Inferior parietal cortex (tissue), 1 donor: Measurements from ENCODE around the gene ITSN1.

ENCODE experiments used
- DNase-seq: peaks from one replicate; pipeline ENCODE4 v3.0.0-alpha.2; 2016; ENCODE audit errors: extremely low spot score

ITSN1 gene

DNA sequence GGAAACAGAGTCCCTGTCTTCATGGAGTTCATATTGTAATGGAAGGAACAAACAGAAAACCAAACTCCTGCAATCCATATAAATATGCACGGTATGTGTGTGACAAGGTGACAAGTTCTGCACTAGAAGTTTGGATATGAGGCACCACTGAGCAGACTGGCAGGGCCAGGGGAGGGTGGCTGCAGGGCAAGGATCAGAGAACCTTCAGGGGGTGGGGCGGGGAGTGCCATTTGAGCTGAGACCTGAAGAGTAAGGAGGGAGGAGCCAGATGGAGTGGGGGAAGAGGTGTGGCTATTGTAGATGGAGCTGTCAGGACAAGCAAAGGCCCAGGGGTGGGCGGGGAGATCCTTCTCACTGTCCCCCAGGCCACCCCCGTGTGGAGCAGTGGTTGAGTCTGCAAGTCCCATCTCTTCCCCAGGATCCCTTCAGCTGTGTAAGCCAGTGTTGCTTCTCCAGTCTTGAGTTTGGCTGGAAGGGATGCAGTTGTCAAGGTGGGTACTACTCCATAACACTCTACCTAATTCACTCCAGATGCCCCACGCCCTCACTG, 196.9 kb downstream of the ITSN1 start:
- no peak for DNase-seq

DNA sequence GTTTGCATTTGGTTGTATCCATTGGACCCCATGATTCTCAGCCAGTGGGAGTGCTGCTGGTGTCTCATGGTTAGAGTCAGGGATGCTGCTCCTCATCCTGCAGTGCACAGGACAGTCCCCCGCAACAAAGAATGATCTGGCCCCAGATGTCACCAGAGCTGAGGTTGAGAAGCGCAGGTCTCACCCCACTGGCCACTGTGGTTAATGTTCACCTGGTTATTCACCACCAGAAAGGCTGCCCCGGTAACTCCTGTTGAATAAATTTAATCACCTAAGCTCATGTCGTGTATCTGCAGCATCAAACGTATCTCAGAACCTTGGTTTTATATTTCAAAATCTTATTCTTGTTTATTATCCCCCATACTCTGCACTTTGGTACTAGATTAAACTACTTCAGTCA, 197.5 kb downstream of the ITSN1 start:
- no peak for DNase-seq

GRCh38 chr21:33840771-33841170, 198.5 kb downstream of the ITSN1 start:
- no peak for DNase-seq

DNA sequence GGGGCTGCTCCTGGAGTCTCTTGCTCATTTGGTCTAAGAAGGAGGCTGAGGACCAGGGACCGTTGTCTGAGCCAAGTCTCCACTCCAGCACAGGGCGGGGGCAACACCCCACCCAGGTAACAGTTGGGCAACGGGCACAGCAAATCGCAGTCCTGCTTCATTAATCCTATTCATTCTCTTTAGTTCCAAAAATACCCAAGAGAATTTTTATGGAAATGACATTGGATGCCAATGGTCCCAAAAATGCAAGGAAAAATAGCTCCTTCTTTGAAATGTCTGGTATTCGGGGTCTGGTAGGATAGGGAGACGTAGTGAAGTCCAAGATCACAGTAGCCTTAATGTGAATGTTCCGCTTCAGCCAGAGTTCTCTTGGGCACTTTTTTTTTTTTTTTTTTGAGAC, 199.3 kb downstream of the ITSN1 start:
- DNase-seq = no peak

- DNase-seq = no peak
Measured at GRCh38 chr21:33843216-33843615, 200.9 kb downstream of the ITSN1 start.

- no peak for DNase-seq
Measured at GRCh38 chr21:33844104-33844889, 202.0 kb downstream of the ITSN1 start.

DNA sequence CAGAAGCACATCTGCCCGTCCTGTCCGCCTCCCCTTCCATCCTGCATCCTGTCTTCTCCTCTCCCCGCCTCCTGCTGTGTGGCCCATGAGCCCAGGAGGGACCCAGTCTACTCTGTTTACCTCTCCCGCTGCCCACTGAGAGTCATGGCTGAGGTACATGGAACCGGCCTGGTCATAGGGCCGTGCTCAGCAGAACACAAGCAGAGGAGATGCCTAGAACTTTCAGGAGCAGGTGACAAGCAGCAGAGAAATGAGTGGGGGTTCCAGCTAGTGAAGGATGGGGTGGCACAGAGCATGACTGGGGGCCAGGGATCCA, 202.5 kb downstream of the ITSN1 start:
- DNase-seq = no peak

DNA sequence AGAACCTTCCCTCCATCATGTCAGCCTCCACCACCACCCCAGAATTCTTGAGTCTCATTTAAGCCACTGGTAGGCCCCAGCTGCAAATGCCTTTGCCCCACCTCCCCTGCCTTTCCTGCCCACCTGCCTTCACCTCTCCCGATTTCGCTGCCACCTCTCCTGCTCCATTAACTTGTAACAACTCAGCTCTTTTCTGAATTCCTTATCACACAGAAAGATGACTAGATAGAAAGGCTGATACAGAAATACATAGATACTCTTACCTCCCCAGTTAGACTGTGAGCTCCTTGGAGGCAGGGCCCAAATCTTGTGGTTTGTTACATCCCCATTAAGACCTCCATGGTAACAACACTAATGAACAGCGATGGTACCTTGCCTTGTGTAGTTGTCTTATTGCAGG, 203.8 kb downstream of the ITSN1 start:
- DNase-seq = no peak

GRCh38 chr21:33847588-33848248, 205.4 kb downstream of the ITSN1 start:
- no peak for DNase-seq

- no peak for DNase-seq
Measured at GRCh38 chr21:33848249-33848953, 206.1 kb downstream of the ITSN1 start.

DNA sequence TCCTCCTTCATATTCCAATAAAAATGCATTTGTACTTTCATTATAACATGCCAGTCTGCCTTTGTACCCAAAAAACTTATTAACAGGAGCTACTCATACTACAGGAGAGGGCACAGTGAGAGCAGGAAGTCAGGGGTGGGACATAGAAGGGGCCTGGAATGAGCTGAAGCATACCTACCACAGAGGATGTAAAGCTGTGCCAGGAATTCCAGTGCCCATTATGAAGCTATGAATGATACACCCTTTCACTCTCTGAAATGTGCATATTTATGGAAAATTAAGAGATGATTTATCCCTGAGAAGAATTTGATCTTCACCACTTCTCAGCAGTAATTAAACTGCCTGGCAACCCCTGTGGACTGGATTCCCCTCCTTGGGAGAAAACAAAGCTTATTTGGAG, 207.5 kb downstream of the ITSN1 start:
- no peak for DNase-seq

GRCh38 chr21:33850401-33850800, 208.1 kb downstream of the ITSN1 start:
- no peak for DNase-seq

DNA sequence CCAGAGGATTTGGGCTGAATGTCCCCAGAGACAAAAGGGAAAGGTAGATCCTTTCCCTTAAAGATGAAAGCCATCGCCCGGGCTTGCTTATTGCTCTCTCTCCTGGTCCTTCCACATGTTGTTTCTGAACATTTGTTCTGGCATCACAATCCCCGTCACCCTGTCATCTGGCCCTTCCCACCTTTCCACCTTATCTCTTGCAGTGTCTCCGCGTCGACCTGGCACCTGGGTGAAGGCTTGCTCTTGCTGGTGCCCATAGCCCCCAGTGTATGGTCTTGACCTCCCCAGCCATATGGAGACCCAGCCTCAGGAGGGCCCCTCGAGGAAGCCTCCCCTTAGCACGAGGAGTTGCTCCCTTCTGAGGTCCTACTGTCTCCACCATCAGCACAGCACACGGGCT, 208.7 kb downstream of the ITSN1 start:
- no peak for DNase-seq

DNA sequence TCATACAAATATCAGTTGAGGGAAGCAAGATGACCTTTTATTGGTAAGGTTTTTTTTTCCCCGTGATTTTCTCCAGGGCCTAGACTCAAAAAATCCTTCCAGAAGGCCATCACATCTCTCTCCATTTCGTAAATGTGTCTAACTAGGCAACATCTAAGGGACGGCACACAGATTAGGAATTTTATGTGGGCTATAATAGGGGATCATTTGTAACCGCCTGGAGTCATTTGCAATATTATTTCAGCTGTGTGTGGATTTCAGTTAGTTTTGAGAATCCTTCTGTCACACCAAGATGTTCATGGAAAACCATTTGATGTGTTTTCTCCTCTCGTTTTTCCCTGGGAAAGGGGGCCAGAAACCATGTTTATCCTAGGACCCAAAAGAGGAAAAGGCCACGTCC, 210.2 kb downstream of the ITSN1 start:
- no peak for DNase-seq

- DNase-seq = no peak
Measured at GRCh38 chr21:33854604-33855003, 212.3 kb downstream of the ITSN1 start.

DNA sequence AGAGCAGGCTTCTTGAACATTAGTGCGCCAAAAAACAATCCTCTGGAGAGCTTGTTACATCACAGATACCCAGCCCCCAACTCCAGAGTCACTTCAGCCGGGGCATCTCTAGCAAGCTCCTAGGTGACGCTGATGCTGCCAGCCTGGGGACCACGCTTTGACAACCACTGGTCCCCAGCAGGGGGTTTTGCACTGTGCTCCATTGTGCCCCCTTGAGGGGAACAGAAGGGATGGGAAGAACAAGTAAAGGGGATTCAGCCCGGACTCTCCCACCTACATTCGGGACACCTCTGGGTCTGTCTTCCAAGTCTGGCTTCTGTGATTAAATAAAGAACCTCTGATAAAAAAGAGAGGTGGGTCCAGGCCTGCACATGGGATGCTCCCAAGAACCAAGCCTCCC, 212.9 kb downstream of the ITSN1 start:
- no peak for DNase-seq

- DNase-seq = no peak
Measured at GRCh38 chr21:33856893-33857527, 214.7 kb downstream of the ITSN1 start.

- no peak for DNase-seq
Measured at GRCh38 chr21:33857846-33858666, 215.8 kb downstream of the ITSN1 start.

DNA sequence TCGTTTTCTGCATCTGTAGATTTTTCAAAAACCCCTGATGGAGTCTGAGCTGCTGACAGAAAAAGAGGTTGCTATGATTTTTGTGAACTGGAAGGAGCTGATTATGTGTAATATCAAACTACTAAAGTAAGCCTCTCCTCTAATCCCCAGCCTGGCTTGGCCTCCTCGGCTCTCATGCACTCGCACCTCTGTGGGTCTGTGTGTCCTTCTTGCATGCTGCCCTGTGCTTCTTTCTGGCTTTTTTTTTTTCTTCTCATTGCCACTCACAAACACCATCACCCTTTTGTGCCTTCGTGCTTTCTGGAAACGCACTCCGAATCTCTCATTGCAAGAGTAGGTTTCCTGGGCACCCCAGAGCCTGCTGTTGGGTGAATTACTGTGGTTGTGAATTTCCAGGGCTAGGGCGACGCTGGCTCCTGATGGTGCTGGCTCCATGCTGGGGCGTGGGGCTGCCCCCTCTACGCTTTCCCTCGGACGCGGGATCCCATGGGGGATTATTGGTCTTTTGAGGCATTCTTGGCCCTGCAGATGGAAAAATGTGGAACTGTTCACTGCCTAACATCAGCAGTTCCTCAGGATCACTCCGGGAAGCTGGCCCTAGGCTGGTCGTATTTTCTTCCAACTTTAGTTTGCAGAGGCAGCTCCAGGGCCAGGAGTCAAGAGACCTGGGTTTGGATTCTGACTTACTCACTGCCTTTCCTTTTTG, 216.5 kb downstream of the ITSN1 start:
- DNase-seq = no peak

DNA sequence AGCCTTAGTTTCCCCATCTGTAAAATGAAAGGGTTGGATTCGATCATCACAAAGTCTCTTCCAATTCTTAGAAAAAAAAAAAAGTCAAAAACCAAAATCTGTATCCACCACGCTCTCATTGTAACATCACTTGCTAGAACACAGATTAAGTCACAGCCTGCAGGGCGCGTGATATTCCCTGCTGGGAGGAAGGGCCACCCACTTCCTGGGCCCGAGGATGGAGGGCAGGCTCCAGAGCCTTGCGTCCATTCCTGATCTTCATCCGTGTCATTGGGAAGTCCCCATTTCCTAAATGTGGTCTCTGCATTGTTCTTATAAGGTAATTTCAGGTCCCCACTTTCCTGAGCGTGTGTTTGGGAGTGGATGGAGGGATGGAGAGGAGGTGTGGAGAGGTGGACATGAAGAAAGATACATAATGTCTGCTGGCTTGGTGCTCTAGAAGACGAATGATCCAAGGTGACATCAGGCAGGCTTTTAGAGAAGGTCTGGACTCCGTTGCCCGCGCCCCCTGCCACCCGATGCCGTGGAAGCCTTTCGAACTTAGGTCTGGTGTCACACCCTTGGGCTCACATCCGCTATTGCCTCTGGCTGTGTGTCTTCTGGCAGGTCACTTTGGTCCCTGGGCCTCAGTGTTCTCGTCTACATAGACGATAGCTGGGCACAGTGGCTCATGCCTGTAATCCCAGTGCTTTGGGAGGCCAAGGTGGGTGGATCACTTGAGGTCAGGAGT, 217.2 kb downstream of the ITSN1 start:
- no peak for DNase-seq
